Thyroid gland (tissue), 4 donors: Measurements from ENCODE around the gene FXYD3. TPM values are rescaled to one million over a fixed set of nuclear protein-coding genes. Genes with fewer than 3 reads are reported as not detected.
"Not testable (repeated sequence)": the region's sequence is repeated elsewhere in the genome, so short reads cannot be mapped to it uniquely, and the experiment has no call there.

Experiments used
- DNase-seq, 2 donors: peaks; one replicate each; pipeline ENCODE4 v3.0.0-alpha.2; 2019
- H3K27ac ChIP-seq, 3 donors: fragments of 200-600 bp; sonication (generic); 1 replicate in 2 of 3; 2 replicates in 1 of 3; pipeline ENCODE4 v1.5.1; 2016 to 2019; ENCODE audit warnings: mild to moderate bottlenecking in 1 of 3, moderate library complexity in 1 of 3
- H3K27me3 ChIP-seq: fragments of 200-600 bp; sonication (generic); one replicate; pipeline ENCODE4 v1.5.1; 2019
- H3K36me3 ChIP-seq, 2 donors: fragments of 200-600 bp; sonication (generic); one replicate each; pipeline ENCODE4 v1.5.1; 2016 to 2019
- H3K4me1 ChIP-seq, 2 donors: fragments of 200-600 bp; sonication (generic); one replicate each; pipeline ENCODE4 v1.5.1; 2017 to 2019
- H3K4me3 ChIP-seq, 3 donors: fragments of 200-600 bp; sonication (generic); replicated peaks in 1 of 3; 1 replicate in 2 of 3; 2 replicates in 1 of 3; pipeline ENCODE4 v1.5.1; 2016; ENCODE audit warnings: mild to moderate bottlenecking in 1 of 3
- H3K9me3 ChIP-seq: fragments of 200-600 bp; sonication (generic); one replicate; pipeline ENCODE4 v1.5.1; 2017
- CTCF ChIP-seq, 6 experiments: fragments of 200-600 bp in 3 of 6; fragments of 450-650 bp in 3 of 6; sonication (generic) in 3 of 6; IDR thresholded peaks; one replicate each; pipeline ENCODE4 v1.5.1; 2016 to 2019; ENCODE audit warnings: antibody characterized with exemption in 6 of 6, mild to moderate bottlenecking in 2 of 6, inconsistent platforms in 1 of 6, moderate library complexity in 1 of 6
- POLR2A ChIP-seq, 2 donors: fragments of 450-650 bp; IDR thresholded peaks; one replicate each; pipeline ENCODE4 v1.6.1; 2017; ENCODE audit warnings: antibody characterized with exemption in 2 of 2, mild to moderate bottlenecking in 2 of 2, moderate library complexity in 1 of 2
- WGBS, 2 donors: methylation state at CpG; one replicate each; pipeline ENCODE4 v1.1.5; 2017; 5-methylcytosine and 5-hydroxymethylcytosine counted together
- intact Hi-C: fragments of 100-400 bp; cut with DNase I; formaldehyde crosslinking; loops from one replicate; pipeline ENCODE4 v1.15.1; 2023
- total RNA-seq, 4 donors: library from RNA; depleted of rRNA; stranded (reverse); fragments of >200 nt; gene quantifications; one replicate each; pipeline ENCODE4 v1.2.3, GENCODE V29; 2016

FXYD3 gene
- total RNA-seq, 4 donors from 2014 or later: 1.1 TPM; not detected in 3

- intact Hi-C loops: no loop called here
- TF ChIP-seq POLR2A (IDR thresholded peaks at IDR 0.05): no peak
- TF ChIP-seq CTCF (IDR thresholded peaks at IDR 0.05): no peak
- Histone ChIP-seq H3K36me3 (no peaks in the 10 kb centered on the region), H3K27ac (no peak overlapping the region), H3K4me1 (peaks cover 0 to 16% of the 10 kb centered on the region in 2 donors), H3K4me3 (no peak overlapping the region), H3K27me3 (no peaks in the 10 kb centered on the region), H3K9me3 (no peaks in the 10 kb centered on the region)
- DNase-seq: no peak
- WGBS, 2 donors: 91 to 95% methylated on average over 7 of the region's 7 CpGs
Observed at GRCh38 chr19:35127871-35128270, 12.2 kb downstream of the FXYD3 start.

GRCh38 chr19:35128398-35129057 lies 12.9 kb downstream of the FXYD3 start:
- Histone ChIP-seq H3K36me3 (no peaks in the 10 kb centered on the region), H3K4me1 (peaks cover 0 to 13% of the 10 kb centered on the region in 2 donors), H3K27ac (no peak overlapping the region), H3K9me3 (no peaks in the 10 kb centered on the region), H3K27me3 (no peaks in the 10 kb centered on the region), H3K4me3 (no peak overlapping the region)
- intact Hi-C loops: no loop called here
- no peak for TF ChIP-seq CTCF (IDR thresholded peaks at IDR 0.05)
- no peak for TF ChIP-seq POLR2A (IDR thresholded peaks at IDR 0.05)
- DNase-seq: no peak
- 81 to 92% methylated on average over 9 of the region's 9 CpGs for WGBS, 2 donors

GRCh38 chr19:35129724-35130274 lies 14.2 kb downstream of the FXYD3 start:
- H3K4me1 ChIP-seq, intact Hi-C loops: not testable (repeated sequence)
- 62 to 66% methylated on average over 14 of the region's 14 CpGs for WGBS, 2 donors

GRCh38 chr19:35130761-35131720 lies 15.4 kb downstream of the FXYD3 start:
- H3K9me3 ChIP-seq: no peaks in the 10 kb centered on the region
- no peak overlapping the region for H3K4me3 ChIP-seq
- no peak for DNase-seq
- intact Hi-C loops: no loop called here
- no peaks in the 10 kb centered on the region for H3K36me3 ChIP-seq
- WGBS, 2 donors: 84 to 87% methylated on average over 21 to 25 of the region's 31 CpGs
- H3K4me1 ChIP-seq: peaks cover 0 to 4% of the 10 kb centered on the region in 2 donors
- no peaks in the 10 kb centered on the region for H3K27me3 ChIP-seq
- H3K27ac ChIP-seq: no peak overlapping the region
- TF ChIP-seq POLR2A (IDR thresholded peaks at IDR 0.05) (no peak), CTCF (IDR thresholded peaks at IDR 0.05) (no peak)

More at GRCh38 chr19:35129724-35130274, 14.2 kb downstream of the FXYD3 start:
- not testable (repeated sequence) for H3K9me3 ChIP-seq, DNase-seq, H3K27me3 ChIP-seq, H3K27ac ChIP-seq, H3K4me3 ChIP-seq, H3K36me3 ChIP-seq

- DNase-seq: no peak
- intact Hi-C loops: no loop called here
- no peaks in the 10 kb centered on the region for H3K4me1 ChIP-seq
- no peak overlapping the region for H3K4me3 ChIP-seq
- TF ChIP-seq POLR2A (IDR thresholded peaks at IDR 0.05) (no peak), CTCF (IDR thresholded peaks at IDR 0.05) (no peak)
- H3K36me3 ChIP-seq: no peaks in the 10 kb centered on the region
- no peak overlapping the region for H3K27ac ChIP-seq
- no peaks in the 10 kb centered on the region for H3K27me3 ChIP-seq
- no peaks in the 10 kb centered on the region for H3K9me3 ChIP-seq
Observed at GRCh38 chr19:35132254-35132653, 16.6 kb downstream of the FXYD3 start.
